ENCODE results near the gene LORICRIN. TPM values are rescaled to one million over a fixed set of nuclear protein-coding genes. Genes with fewer than 3 reads are reported as not detected.

The LORICRIN gene
- total RNA-seq, 5 donors from 2014 or later (not counting 1 experiment from before 2014, with no cell fraction given) = 0.20 TPM; not detected in 4

DNA sequence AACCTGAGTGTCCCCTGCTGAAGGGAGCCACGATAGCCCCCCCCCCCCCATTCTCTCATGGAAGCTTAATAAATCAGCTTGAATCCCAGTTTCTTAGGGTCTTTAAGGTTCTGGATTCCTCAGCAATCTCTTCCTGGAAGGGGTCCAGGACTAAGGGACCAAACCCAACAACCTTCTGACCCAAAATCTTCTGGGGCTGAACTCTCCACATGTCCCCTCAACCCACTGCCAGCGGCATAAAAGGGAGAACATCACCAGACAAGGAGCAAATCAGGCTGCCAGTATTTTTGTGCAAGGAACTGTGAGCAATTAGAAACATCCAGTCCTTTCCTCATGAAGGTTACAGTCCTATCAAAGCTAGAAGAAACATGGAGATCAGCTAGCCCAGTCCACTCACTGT is 12.7 kb upstream of the LORICRIN start:
- Mint-ChIP-seq H3K27me3 (peaks cover 36 to 37% of the 10 kb centered on the region in 2 donors), H3K27ac (no peak overlapping the region), H3K4me1 (no peaks in the 10 kb centered on the region), H3K9me3 (peaks cover 0 to 8% (median 0%) of the 10 kb centered on the region in 3 donors), H3K4me3 (no peak overlapping the region), H3K36me3 (no peaks in the 10 kb centered on the region)
- ATAC-seq (replicated peaks in 1 of 4) (no peak), DNase-seq (no peak)
- Histone ChIP-seq H3K27me3 (replicated peaks in 1 of 2; ENCODE audit: control insufficient read depth in 2 of 2, extremely low read depth in 1 of 2, insufficient read depth in 2 of 2, low read length in 1 of 2) (peaks cover 2 to 12% of the 10 kb centered on the region in 2 experiments), H3K36me3 (ENCODE audit: control insufficient read depth in 2 of 2, extremely low read depth in 1 of 2, insufficient read depth in 1 of 2, low read length in 1 of 2) (no peaks in the 10 kb centered on the region), H3K27ac (ENCODE audit: low read length) (no peak overlapping the region), H3K4me1 (ENCODE audit: control insufficient read depth in 1 of 2, extremely low read depth in 1 of 2, insufficient read depth in 2 of 2, low read length in 2 of 2) (no peaks in the 10 kb centered on the region), H3K9me3 (no peaks in the 10 kb centered on the region), H3K4me3 (ENCODE audit: control insufficient read depth in 1 of 2, extremely low read depth in 1 of 2, low read length in 1 of 2) (no peak overlapping the region)
- POLR2A ChIA-PET = no interaction called here
- CTCF ChIA-PET = no interaction called here
- WGBS (ENCODE audit: insufficient coverage) = 75% methylated on average over 1 of the region's 2 CpGs

GRCh38 chr1:153248176-153248879 is 11.2 kb upstream of the LORICRIN start:
- no peaks in the 10 kb centered on the region for H3K36me3 Mint-ChIP-seq
- 20% methylated on average over 1 of the region's 5 CpGs for WGBS (ENCODE audit: insufficient coverage)
- ChIA-PET CTCF (no interaction called here), POLR2A (no interaction called here)
- no peaks in the 10 kb centered on the region for H3K36me3 ChIP-seq (ENCODE audit: control insufficient read depth in 2 of 2, extremely low read depth in 1 of 2, insufficient read depth in 1 of 2, low read length in 1 of 2)
- H3K27me3 ChIP-seq (replicated peaks in 1 of 2; ENCODE audit: control insufficient read depth in 2 of 2, extremely low read depth in 1 of 2, insufficient read depth in 2 of 2, low read length in 1 of 2) = peaks cover 2 to 12% of the 10 kb centered on the region in 2 experiments
- peaks cover 0 to 8% (median 0%) of the 10 kb centered on the region in 3 donors for H3K9me3 Mint-ChIP-seq
- H3K4me1 ChIP-seq (ENCODE audit: control insufficient read depth in 1 of 2, extremely low read depth in 1 of 2, insufficient read depth in 2 of 2, low read length in 2 of 2) = no peaks in the 10 kb centered on the region
- no peak overlapping the region for H3K4me3 Mint-ChIP-seq
- no peak overlapping the region for H3K4me3 ChIP-seq (ENCODE audit: control insufficient read depth in 1 of 2, extremely low read depth in 1 of 2, low read length in 1 of 2)
- H3K27me3 Mint-ChIP-seq = peaks cover 36 to 37% of the 10 kb centered on the region in 2 donors
- no peaks in the 10 kb centered on the region for H3K9me3 ChIP-seq
- ATAC-seq (replicated peaks in 1 of 4) (no peak), DNase-seq (no peak)
- no peaks in the 10 kb centered on the region for H3K4me1 Mint-ChIP-seq
- H3K27ac ChIP-seq (ENCODE audit: low read length) = no peak overlapping the region
- H3K27ac Mint-ChIP-seq = no peak overlapping the region

GRCh38 chr1:153250166-153250565 is 9.3 kb upstream of the LORICRIN start:
- Mint-ChIP-seq H3K4me1 (peaks cover 0 to 7% (median 4%) of the 10 kb centered on the region in 3 donors), H3K9me3 (no peaks in the 10 kb centered on the region), H3K4me3 (no peak overlapping the region), H3K27ac (no peak overlapping the region), H3K27me3 (peaks cover 30 to 37% of the 10 kb centered on the region in 2 donors), H3K36me3 (no peaks in the 10 kb centered on the region)
- ATAC-seq (replicated peaks in 1 of 4) = no peak
- WGBS (ENCODE audit: insufficient coverage) = no CpG with 5 or more reads among the region's 1 CpG
- Histone ChIP-seq H3K4me3 (ENCODE audit: control insufficient read depth in 1 of 2, extremely low read depth in 1 of 2, low read length in 1 of 2) (no peak overlapping the region), H3K27ac (ENCODE audit: low read length) (no peak overlapping the region), H3K9me3 (no peaks in the 10 kb centered on the region), H3K4me1 (ENCODE audit: control insufficient read depth in 1 of 2, extremely low read depth in 1 of 2, insufficient read depth in 2 of 2, low read length in 2 of 2) (no peaks in the 10 kb centered on the region), H3K27me3 (replicated peaks in 1 of 2; ENCODE audit: control insufficient read depth in 2 of 2, extremely low read depth in 1 of 2, insufficient read depth in 2 of 2, low read length in 1 of 2) (peaks cover 2 to 23% of the 10 kb centered on the region in 2 experiments), H3K36me3 (ENCODE audit: control insufficient read depth in 2 of 2, extremely low read depth in 1 of 2, insufficient read depth in 1 of 2, low read length in 1 of 2) (no peaks in the 10 kb centered on the region)
- CTCF ChIA-PET = no interaction called here
- DNase-seq = no peak
- POLR2A ChIA-PET = no interaction called here

DNA sequence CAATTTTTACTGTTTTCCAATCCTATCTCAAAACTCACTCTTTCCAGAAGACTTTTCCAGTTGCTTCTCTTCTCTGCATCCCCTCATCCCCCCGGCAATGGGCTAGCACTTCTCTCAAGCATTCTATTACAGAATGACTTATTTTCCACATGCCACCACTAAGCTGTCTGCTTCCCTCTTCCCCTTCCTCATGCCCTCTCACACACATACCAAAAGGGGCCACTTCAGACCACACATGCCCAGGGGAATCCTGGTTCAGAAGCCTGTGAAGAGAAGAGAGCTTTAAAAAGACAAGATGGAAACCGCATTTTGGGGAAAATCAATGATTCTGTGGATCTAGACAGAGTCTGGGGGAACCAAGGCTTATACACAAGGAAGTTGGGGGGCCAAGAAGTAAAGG is 8.4 kb upstream of the LORICRIN start:
- no peaks in the 10 kb centered on the region for H3K4me1 ChIP-seq (ENCODE audit: control insufficient read depth in 1 of 2, extremely low read depth in 1 of 2, insufficient read depth in 2 of 2, low read length in 2 of 2)
- H3K4me3 Mint-ChIP-seq = no peak overlapping the region
- H3K27ac Mint-ChIP-seq = no peak overlapping the region
- peaks cover 0 to 7% (median 4%) of the 10 kb centered on the region in 3 donors for H3K4me1 Mint-ChIP-seq
- no peak for ATAC-seq (replicated peaks in 1 of 4)
- POLR2A ChIA-PET = no interaction called here
- H3K27ac ChIP-seq (ENCODE audit: low read length) = no peak overlapping the region
- no peaks in the 10 kb centered on the region for H3K36me3 Mint-ChIP-seq
- H3K27me3 ChIP-seq (replicated peaks in 1 of 2; ENCODE audit: control insufficient read depth in 2 of 2, extremely low read depth in 1 of 2, insufficient read depth in 2 of 2, low read length in 1 of 2) = peaks cover 2 to 25% of the 10 kb centered on the region in 2 experiments
- H3K9me3 ChIP-seq = no peaks in the 10 kb centered on the region
- CTCF ChIA-PET = no interaction called here
- no peak overlapping the region for H3K4me3 ChIP-seq (ENCODE audit: control insufficient read depth in 1 of 2, extremely low read depth in 1 of 2, low read length in 1 of 2)
- H3K9me3 Mint-ChIP-seq = no peaks in the 10 kb centered on the region
- no peaks in the 10 kb centered on the region for H3K36me3 ChIP-seq (ENCODE audit: control insufficient read depth in 2 of 2, extremely low read depth in 1 of 2, insufficient read depth in 1 of 2, low read length in 1 of 2)
- peaks cover 30 to 34% of the 10 kb centered on the region in 2 donors for H3K27me3 Mint-ChIP-seq
- no peak for DNase-seq
- WGBS (ENCODE audit: insufficient coverage) = 63% methylated on average over 2 of the region's 2 CpGs

GRCh38 chr1:153251562-153251961 is 7.9 kb upstream of the LORICRIN start:
- DNase-seq (no peak), ATAC-seq (replicated peaks in 1 of 4) (no peak)
- H3K36me3 ChIP-seq (ENCODE audit: control insufficient read depth in 2 of 2, extremely low read depth in 1 of 2, insufficient read depth in 1 of 2, low read length in 1 of 2) = no peaks in the 10 kb centered on the region
- peaks cover 30% of the 10 kb centered on the region in 2 donors for H3K27me3 Mint-ChIP-seq
- H3K4me3 Mint-ChIP-seq = no peak overlapping the region
- H3K9me3 ChIP-seq = no peaks in the 10 kb centered on the region
- H3K27me3 ChIP-seq (replicated peaks in 1 of 2; ENCODE audit: control insufficient read depth in 2 of 2, extremely low read depth in 1 of 2, insufficient read depth in 2 of 2, low read length in 1 of 2) = peaks cover 2 to 25% of the 10 kb centered on the region in 2 experiments
- H3K27ac ChIP-seq (ENCODE audit: low read length) = no peak overlapping the region
- POLR2A ChIA-PET = no interaction called here
- CTCF ChIA-PET = no interaction called here
- H3K4me3 ChIP-seq (ENCODE audit: control insufficient read depth in 1 of 2, extremely low read depth in 1 of 2, low read length in 1 of 2) = no peak overlapping the region
- no peaks in the 10 kb centered on the region for H3K36me3 Mint-ChIP-seq
- no CpG with 5 or more reads among the region's 3 CpGs for WGBS (ENCODE audit: insufficient coverage)
- H3K27ac Mint-ChIP-seq = no peak overlapping the region
- H3K9me3 Mint-ChIP-seq = no peaks in the 10 kb centered on the region
- no peaks in the 10 kb centered on the region for H3K4me1 ChIP-seq (ENCODE audit: control insufficient read depth in 1 of 2, extremely low read depth in 1 of 2, insufficient read depth in 2 of 2, low read length in 2 of 2)
- H3K4me1 Mint-ChIP-seq = peaks cover 0 to 7% (median 4%) of the 10 kb centered on the region in 3 donors

- no peak for ATAC-seq (replicated peaks in 1 of 4)
- Mint-ChIP-seq H3K27ac (no peak overlapping the region), H3K4me3 (no peak overlapping the region), H3K27me3 (peaks cover 30% of the 10 kb centered on the region in 2 donors), H3K4me1 (peaks cover 0 to 7% (median 4%) of the 10 kb centered on the region in 3 donors), H3K36me3 (no peaks in the 10 kb centered on the region), H3K9me3 (no peaks in the 10 kb centered on the region)
- Histone ChIP-seq H3K36me3 (ENCODE audit: control insufficient read depth in 2 of 2, extremely low read depth in 1 of 2, insufficient read depth in 1 of 2, low read length in 1 of 2) (no peaks in the 10 kb centered on the region), H3K27ac (ENCODE audit: low read length) (no peak overlapping the region), H3K4me1 (ENCODE audit: control insufficient read depth in 1 of 2, extremely low read depth in 1 of 2, insufficient read depth in 2 of 2, low read length in 2 of 2) (no peaks in the 10 kb centered on the region), H3K9me3 (no peaks in the 10 kb centered on the region), H3K27me3 (replicated peaks in 1 of 2; ENCODE audit: control insufficient read depth in 2 of 2, extremely low read depth in 1 of 2, insufficient read depth in 2 of 2, low read length in 1 of 2) (peaks cover 2 to 21% of the 10 kb centered on the region in 2 experiments), H3K4me3 (ENCODE audit: control insufficient read depth in 1 of 2, extremely low read depth in 1 of 2, low read length in 1 of 2) (no peak overlapping the region)
- DNase-seq = no peak
- ChIA-PET CTCF (no interaction called here), POLR2A (no interaction called here)
- 87% methylated on average over 4 of the region's 4 CpGs for WGBS (ENCODE audit: insufficient coverage)
Measured at GRCh38 chr1:153251988-153252387, 7.5 kb upstream of the LORICRIN start.

All from T-cell (primary cell).